Measurements from ENCODE around the gene PAM. TPM values are rescaled to one million over a fixed set of nuclear protein-coding genes. Genes with fewer than 3 reads are reported as not detected.

Gene PAM
- total and polyA plus RNA-seq, 3 donors from 2014 or later = 65.5 to 92.5 (median 77.5) TPM

GRCh38 chr5:102965653-102966052 lies 210.5 kb downstream of the PAM start:
- no peaks in the 10 kb centered on the region for H3K36me3 ChIP-seq (ENCODE audit: low read depth, missing control alignments)
- TF ChIP-seq POLR2A (IDR thresholded peaks at IDR 0.05) (no peak), CTCF (IDR thresholded peaks at IDR 0.05) (no peak)
- DNase-seq = no peak
- H3K27ac ChIP-seq = no peak overlapping the region
- whole genome bisulfite sequencing, 2 donors = 71 to 74% methylated on average over 1 of the region's 1 CpG
- intact Hi-C loops (cut with DNase I; ENCODE audit: low total_unique reads) = no loop called here
- no peaks in the 10 kb centered on the region for H3K9me3 ChIP-seq
- no peak overlapping the region for H3K4me3 ChIP-seq
- H3K4me1 ChIP-seq = no peaks in the 10 kb centered on the region
- H3K27me3 ChIP-seq = no peaks in the 10 kb centered on the region

DNA sequence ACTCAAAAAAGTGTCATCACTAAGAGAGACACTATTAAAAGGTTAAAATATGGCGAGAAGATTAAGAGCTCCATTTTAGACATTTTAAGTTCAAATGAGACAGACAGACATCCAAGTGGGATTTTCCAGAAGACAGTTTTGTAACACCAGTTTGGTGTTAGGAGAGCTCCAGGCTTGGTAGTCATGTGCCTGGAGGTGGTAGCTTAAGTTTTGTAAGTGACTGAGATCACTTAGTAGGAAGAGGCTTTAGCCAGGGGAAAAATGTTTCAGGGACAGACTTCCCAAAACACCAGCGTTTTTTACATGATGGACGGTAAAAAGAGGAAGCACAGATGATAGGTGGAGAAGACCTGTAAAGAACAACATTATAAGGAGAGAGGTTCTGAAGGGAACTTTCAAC lies 214.5 kb downstream of the PAM start:
- DNase-seq = no peak
- H3K36me3 ChIP-seq (ENCODE audit: low read depth, missing control alignments) = no peaks in the 10 kb centered on the region
- 87% methylated on average over 3 of the region's 3 CpGs for WGBS, 2 donors
- no peaks in the 10 kb centered on the region for H3K9me3 ChIP-seq
- TF ChIP-seq CTCF (IDR thresholded peaks at IDR 0.05) = no peak
- TF ChIP-seq POLR2A (IDR thresholded peaks at IDR 0.05) = no peak
- no peaks in the 10 kb centered on the region for H3K27me3 ChIP-seq
- no peaks in the 10 kb centered on the region for H3K4me1 ChIP-seq
- no peak overlapping the region for H3K4me3 ChIP-seq
- intact Hi-C loops (cut with DNase I; ENCODE audit: low total_unique reads) = no loop called here
- no peak overlapping the region for H3K27ac ChIP-seq

GRCh38 chr5:102971676-102972293 lies 216.7 kb downstream of the PAM start:
- intact Hi-C loops (cut with DNase I; ENCODE audit: low total_unique reads) = no loop called here
- Histone ChIP-seq H3K9me3 (no peaks in the 10 kb centered on the region), H3K27me3 (no peaks in the 10 kb centered on the region), H3K4me3 (no peak overlapping the region), H3K4me1 (no peaks in the 10 kb centered on the region), H3K36me3 (ENCODE audit: low read depth, missing control alignments) (no peaks in the 10 kb centered on the region), H3K27ac (no peak overlapping the region)
- DNase-seq = no peak
- WGBS, 2 donors = 87 to 89% methylated on average over 1 of the region's 1 CpG
- TF ChIP-seq CTCF (IDR thresholded peaks at IDR 0.05) (peak in 2 of 3 experiments; percentile 15 to 24), POLR2A (IDR thresholded peaks at IDR 0.05) (no peak)

- Histone ChIP-seq H3K9me3 (no peaks in the 10 kb centered on the region), H3K27ac (no peak overlapping the region), H3K27me3 (no peaks in the 10 kb centered on the region), H3K4me3 (no peak overlapping the region), H3K36me3 (ENCODE audit: low read depth, missing control alignments) (no peaks in the 10 kb centered on the region), H3K4me1 (no peaks in the 10 kb centered on the region)
- TF ChIP-seq POLR2A (IDR thresholded peaks at IDR 0.05) (no peak), CTCF (IDR thresholded peaks at IDR 0.05) (no peak)
- WGBS, 2 donors = 90 to 94% methylated on average over 3 of the region's 3 CpGs
- intact Hi-C loops (cut with DNase I; ENCODE audit: low total_unique reads) = no loop called here
- no peak for DNase-seq
Observed at GRCh38 chr5:102974177-102974576, 219.1 kb downstream of the PAM start.

GRCh38 chr5:102975045-102975444 lies 219.9 kb downstream of the PAM start:
- DNase-seq = no peak
- H3K27ac ChIP-seq = no peak overlapping the region
- no peak overlapping the region for H3K4me3 ChIP-seq
- intact Hi-C loops (cut with DNase I; ENCODE audit: low total_unique reads) = no loop called here
- no peak for TF ChIP-seq CTCF (IDR thresholded peaks at IDR 0.05)
- TF ChIP-seq POLR2A (IDR thresholded peaks at IDR 0.05) = no peak
- WGBS, 2 donors = 63 to 71% methylated on average over 4 of the region's 4 CpGs
- H3K27me3 ChIP-seq = no peaks in the 10 kb centered on the region
- H3K36me3 ChIP-seq (ENCODE audit: low read depth, missing control alignments) = no peaks in the 10 kb centered on the region
- H3K9me3 ChIP-seq = no peaks in the 10 kb centered on the region
- H3K4me1 ChIP-seq = no peaks in the 10 kb centered on the region

Data from testis (tissue), 3 donors.